ENCODE data around the gene KLKB1. TPM values are rescaled to one million over a fixed set of nuclear protein-coding genes. Genes with fewer than 3 reads are reported as not detected.

The KLKB1 gene
- total RNA-seq, 6 experiments from 2014 or later = not detected

GRCh38 chr4:186226521-186227189, 652 bp upstream of the KLKB1 start:
- Mint-ChIP-seq H3K4me3 (no peak overlapping the region), H3K27ac (no peak overlapping the region), H3K4me1 (ENCODE audit: low read depth) (no peaks in the 10 kb centered on the region), H3K9me3 (peaks cover 29% of the 10 kb centered on the region), H3K36me3 (ENCODE audit: low read depth) (peaks cover 5% of the 10 kb centered on the region; the same call in 1 of the 2 replicates), H3K27me3 (ENCODE audit: insufficient read depth) (peaks cover 2% of the 10 kb centered on the region; the same call in 1 of the 2 replicates)
- TF ChIP-seq, protein P1, sequence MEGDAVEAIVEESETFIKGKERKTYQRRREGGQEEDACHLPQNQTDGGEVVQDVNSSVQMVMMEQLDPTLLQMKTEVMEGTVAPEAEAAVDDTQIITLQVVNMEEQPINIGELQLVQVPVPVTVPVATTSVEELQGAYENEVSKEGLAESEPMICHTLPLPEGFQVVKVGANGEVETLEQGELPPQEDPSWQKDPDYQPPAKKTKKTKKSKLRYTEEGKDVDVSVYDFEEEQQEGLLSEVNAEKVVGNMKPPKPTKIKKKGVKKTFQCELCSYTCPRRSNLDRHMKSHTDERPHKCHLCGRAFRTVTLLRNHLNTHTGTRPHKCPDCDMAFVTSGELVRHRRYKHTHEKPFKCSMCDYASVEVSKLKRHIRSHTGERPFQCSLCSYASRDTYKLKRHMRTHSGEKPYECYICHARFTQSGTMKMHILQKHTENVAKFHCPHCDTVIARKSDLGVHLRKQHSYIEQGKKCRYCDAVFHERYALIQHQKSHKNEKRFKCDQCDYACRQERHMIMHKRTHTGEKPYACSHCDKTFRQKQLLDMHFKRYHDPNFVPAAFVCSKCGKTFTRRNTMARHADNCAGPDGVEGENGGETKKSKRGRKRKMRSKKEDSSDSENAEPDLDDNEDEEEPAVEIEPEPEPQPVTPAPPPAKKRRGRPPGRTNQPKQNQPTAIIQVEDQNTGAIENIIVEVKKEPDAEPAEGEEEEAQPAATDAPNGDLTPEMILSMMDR (IDR thresholded peaks at IDR 0.05) = no peak
- no peak for DNase-seq

DNA sequence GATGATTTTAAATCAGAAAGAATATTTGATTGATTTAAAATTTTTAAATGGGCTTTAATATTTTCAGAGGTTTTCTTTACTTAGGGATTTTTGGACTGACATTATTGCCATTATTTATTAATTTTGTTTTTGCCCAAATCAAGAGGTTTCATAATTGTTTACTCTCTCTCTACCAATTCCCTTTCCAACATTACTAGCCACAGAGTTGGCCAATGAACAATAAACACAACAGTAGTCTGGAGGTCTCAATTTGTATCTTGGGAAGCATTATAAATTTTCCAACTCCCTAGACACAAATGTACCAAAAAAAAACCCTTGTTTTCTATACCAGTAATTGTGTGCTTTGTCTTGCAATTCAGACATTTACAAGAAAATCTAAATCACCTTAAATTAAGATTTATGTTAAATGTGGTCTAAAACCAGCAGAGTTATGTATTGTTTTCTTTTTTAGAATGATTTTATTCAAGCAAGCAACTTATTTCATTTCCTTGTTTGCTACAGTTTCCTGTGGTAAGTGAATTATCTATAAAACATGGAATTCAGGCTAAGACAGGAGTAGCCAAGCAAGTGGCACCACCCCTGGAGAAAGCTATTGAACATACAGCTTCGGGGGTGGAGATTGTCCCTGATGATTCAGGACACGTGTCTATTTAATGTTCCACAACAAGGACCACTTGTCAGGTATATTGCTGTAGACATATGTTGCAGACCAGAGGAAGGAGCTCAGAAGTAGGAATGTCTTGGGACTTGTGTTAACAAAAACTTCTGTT, 622 bp downstream of the KLKB1 start:
- DNase-seq = no peak
- no peak overlapping the region for H3K27ac Mint-ChIP-seq

GRCh38 chr4:186228514-186228894, 1.2 kb downstream of the KLKB1 start:
- Mint-ChIP-seq H3K36me3 (ENCODE audit: low read depth) (peaks cover 5% of the 10 kb centered on the region; the same call in 1 of the 2 replicates), H3K4me1 (ENCODE audit: low read depth) (no peaks in the 10 kb centered on the region), H3K27me3 (ENCODE audit: insufficient read depth) (peaks cover 2% of the 10 kb centered on the region; the same call in 1 of the 2 replicates), H3K9me3 (peaks cover 23% of the 10 kb centered on the region), H3K27ac (no peak overlapping the region), H3K4me3 (peak overlapping the region; percentile 81; the same call in 1 of the 2 replicates)
- DNase-seq = no peak
- TF ChIP-seq, protein P1 (IDR thresholded peaks at IDR 0.05) = no peak

More for the DNA sequence above, 622 bp downstream of the KLKB1 start:
- TF ChIP-seq, protein P1 (IDR thresholded peaks at IDR 0.05) = no peak
- H3K27me3 Mint-ChIP-seq (ENCODE audit: insufficient read depth) = peaks cover 2% of the 10 kb centered on the region; the same call in 1 of the 2 replicates
- peaks cover 28% of the 10 kb centered on the region for H3K9me3 Mint-ChIP-seq
- H3K4me1 Mint-ChIP-seq (ENCODE audit: low read depth) = no peaks in the 10 kb centered on the region
- H3K4me3 Mint-ChIP-seq = peak overlapping the region; percentile 81; the same call in 1 of the 2 replicates
- H3K36me3 Mint-ChIP-seq (ENCODE audit: low read depth) = peaks cover 5% of the 10 kb centered on the region; the same call in 1 of the 2 replicates

DNA sequence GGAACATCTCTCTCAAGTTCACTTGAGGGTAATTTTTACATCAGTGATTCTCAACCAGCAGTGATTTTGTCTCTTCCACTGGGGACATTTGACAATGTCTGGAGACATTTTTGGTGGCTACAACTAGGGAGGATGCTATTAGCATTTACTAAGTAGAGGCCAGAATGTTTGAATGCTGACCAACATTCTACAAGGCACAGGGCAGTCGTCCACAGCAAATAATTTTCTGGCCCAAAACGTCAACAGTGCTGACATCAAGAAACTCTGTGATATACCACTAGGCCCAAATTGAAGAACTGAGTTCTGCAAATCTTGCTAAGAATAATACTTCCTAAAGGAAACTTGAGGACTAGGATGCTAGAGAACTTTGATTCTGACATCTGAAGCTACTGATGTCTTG, 7.1 kb downstream of the KLKB1 start:
- Mint-ChIP-seq H3K27ac (no peak overlapping the region), H3K4me3 (no peak overlapping the region), H3K4me1 (ENCODE audit: low read depth) (no peaks in the 10 kb centered on the region)

GRCh38 chr4:186236126-186236525, 8.8 kb downstream of the KLKB1 start:
- no peak overlapping the region for H3K4me3 Mint-ChIP-seq
- no peaks in the 10 kb centered on the region for H3K36me3 Mint-ChIP-seq (ENCODE audit: low read depth)
- TF ChIP-seq, protein P1 (IDR thresholded peaks at IDR 0.05) = no peak
- no peaks in the 10 kb centered on the region for H3K4me1 Mint-ChIP-seq (ENCODE audit: low read depth)
- peaks cover 8% of the 10 kb centered on the region for H3K9me3 Mint-ChIP-seq
- no peak overlapping the region for H3K27ac Mint-ChIP-seq
- DNase-seq = no peak
- peaks cover 1% of the 10 kb centered on the region; the same call in 1 of the 2 replicates for H3K27me3 Mint-ChIP-seq (ENCODE audit: insufficient read depth)

More for the DNA sequence above, 7.1 kb downstream of the KLKB1 start:
- Mint-ChIP-seq H3K27me3 (ENCODE audit: insufficient read depth) (peaks cover 1% of the 10 kb centered on the region; the same call in 1 of the 2 replicates), H3K9me3 (peaks cover 8% of the 10 kb centered on the region), H3K36me3 (ENCODE audit: low read depth) (no peaks in the 10 kb centered on the region)
- no peak for DNase-seq
- TF ChIP-seq, protein P1 (IDR thresholded peaks at IDR 0.05) = no peak
